ENCODE data around the gene JPT2. TPM values are rescaled to one million over a fixed set of nuclear protein-coding genes. Genes with fewer than 3 reads are reported as not detected.
"Not testable (repeated sequence)": the region's sequence is repeated elsewhere in the genome, so short reads cannot be mapped to it uniquely, and the experiment has no call there.

Gene JPT2
- total RNA-seq, 1 donor from 2014 or later = 22.4 TPM

DNA sequence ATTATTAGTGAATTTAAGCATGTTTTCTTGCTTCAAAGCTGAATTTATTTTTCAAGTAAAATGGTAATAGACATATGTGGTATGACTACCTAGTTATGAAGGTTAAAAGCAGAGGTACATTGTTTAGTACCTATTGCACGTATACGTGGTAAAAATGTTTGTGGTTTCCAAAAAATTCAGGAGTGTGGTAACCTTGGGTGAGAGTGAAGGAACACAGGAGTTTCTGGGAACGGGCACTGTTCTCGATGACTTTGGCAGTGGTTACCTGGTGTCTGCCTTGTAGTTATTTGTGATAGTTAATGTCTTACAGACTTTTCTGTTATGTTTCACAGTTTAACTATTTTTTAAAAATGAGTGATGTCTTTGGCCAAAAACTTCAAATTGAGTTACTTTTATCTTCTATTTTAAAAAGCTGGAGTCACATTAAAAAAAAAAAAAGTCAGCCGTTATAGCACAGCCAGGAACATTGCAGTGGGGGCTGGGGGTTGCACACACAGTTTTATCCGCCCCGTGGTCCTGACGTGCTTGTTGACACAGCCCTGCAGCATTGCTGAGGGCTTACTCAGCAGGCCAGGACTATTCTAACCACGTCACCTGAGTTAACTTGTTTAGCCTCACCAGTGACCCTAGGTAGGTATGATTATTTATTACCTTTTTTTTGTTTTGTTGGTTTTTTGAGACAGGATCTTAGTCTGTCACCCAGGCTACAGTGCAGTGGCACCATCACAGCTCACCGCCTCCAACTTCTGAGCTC, 10.9 kb downstream of the JPT2 start:
- no peaks in the 10 kb centered on the region for H3K9me3 ChIP-seq (ENCODE audit: control insufficient read depth in 3 of 3, low read length in 3 of 3)
- no peak overlapping the region for H3K9ac ChIP-seq (ENCODE audit: low read depth in 1 of 3, low read length in 3 of 3)
- H3K36me3 ChIP-seq (ENCODE audit: control insufficient read depth in 3 of 3, insufficient read depth in 3 of 3, low read length in 3 of 3) = peaks cover 20 to 45% (median 43%) of the 10 kb centered on the region in 3 donors
- H3K27me3 ChIP-seq (ENCODE audit: control insufficient read depth in 3 of 3, insufficient read depth in 3 of 3, low read length in 3 of 3) = no peaks in the 10 kb centered on the region
- no peak overlapping the region for H3K27ac ChIP-seq (ENCODE audit: low read depth, low read length)
- H3K4me3 ChIP-seq (ENCODE audit: low read length in 3 of 3) = no peak overlapping the region
- H3K4me1 ChIP-seq (ENCODE audit: control insufficient read depth in 3 of 3, insufficient read depth in 3 of 3, low read length in 3 of 3) = no peaks in the 10 kb centered on the region

DNA sequence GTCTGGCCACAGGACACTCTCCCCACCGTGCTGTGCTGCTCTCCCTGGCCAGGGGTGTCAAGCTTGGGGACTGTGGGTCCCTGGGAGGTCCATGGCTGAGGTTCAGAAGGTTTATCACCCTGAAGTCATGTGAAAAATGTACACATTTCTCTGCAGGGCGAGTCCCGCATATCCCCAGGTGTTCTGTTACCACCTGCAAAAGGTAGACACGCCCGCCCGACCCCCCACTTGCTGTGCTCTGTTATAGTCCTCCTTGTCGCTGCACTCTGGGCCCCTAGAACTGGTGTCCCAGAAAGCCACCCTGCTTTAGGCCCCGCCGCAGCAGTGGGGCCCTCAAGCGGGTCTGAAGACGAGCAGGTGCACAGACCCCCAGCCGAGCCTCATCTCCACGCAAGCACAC, 11.8 kb downstream of the JPT2 start:
- no peaks in the 10 kb centered on the region for H3K4me1 ChIP-seq (ENCODE audit: control insufficient read depth in 3 of 3, insufficient read depth in 3 of 3, low read length in 3 of 3)
- no peak overlapping the region for H3K27ac ChIP-seq (ENCODE audit: low read depth, low read length)
- peaks cover 20 to 45% (median 44%) of the 10 kb centered on the region in 3 donors for H3K36me3 ChIP-seq (ENCODE audit: control insufficient read depth in 3 of 3, insufficient read depth in 3 of 3, low read length in 3 of 3)
- no peak overlapping the region for H3K4me3 ChIP-seq (ENCODE audit: low read length in 3 of 3)
- no peaks in the 10 kb centered on the region for H3K27me3 ChIP-seq (ENCODE audit: control insufficient read depth in 3 of 3, insufficient read depth in 3 of 3, low read length in 3 of 3)
- H3K9me3 ChIP-seq (ENCODE audit: control insufficient read depth in 3 of 3, low read length in 3 of 3) = no peaks in the 10 kb centered on the region
- no peak overlapping the region for H3K9ac ChIP-seq (ENCODE audit: low read depth in 1 of 3, low read length in 3 of 3)

DNA sequence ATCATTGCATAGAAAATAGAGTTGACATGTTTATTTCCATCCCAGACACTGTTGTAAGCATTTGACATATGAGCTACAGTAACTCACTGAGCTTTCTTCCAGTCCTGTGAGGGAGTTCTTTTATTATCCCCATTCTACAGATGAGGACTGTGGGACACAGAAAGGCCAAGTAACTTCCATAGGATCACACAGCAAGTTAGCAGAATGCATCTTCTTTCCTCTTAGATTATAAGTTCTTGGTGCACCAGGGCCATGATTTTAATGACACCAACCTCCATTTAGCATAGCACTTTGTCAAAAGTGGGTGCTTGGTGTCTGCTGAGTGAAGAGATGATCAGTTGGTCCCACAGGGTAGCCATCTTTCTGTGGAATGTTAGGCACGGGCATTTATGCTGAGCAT, 12.7 kb downstream of the JPT2 start:
- no peaks in the 10 kb centered on the region for H3K4me1 ChIP-seq (ENCODE audit: control insufficient read depth in 3 of 3, insufficient read depth in 3 of 3, low read length in 3 of 3)
- H3K9ac ChIP-seq (ENCODE audit: low read depth in 1 of 3, low read length in 3 of 3) = no peak overlapping the region
- H3K4me3 ChIP-seq (ENCODE audit: low read length in 3 of 3) = no peak overlapping the region
- H3K9me3 ChIP-seq (ENCODE audit: control insufficient read depth in 3 of 3, low read length in 3 of 3) = no peaks in the 10 kb centered on the region
- H3K27ac ChIP-seq (ENCODE audit: low read depth, low read length) = no peak overlapping the region
- H3K27me3 ChIP-seq (ENCODE audit: control insufficient read depth in 3 of 3, insufficient read depth in 3 of 3, low read length in 3 of 3) = no peaks in the 10 kb centered on the region
- peaks cover 20 to 45% (median 43%) of the 10 kb centered on the region in 3 donors for H3K36me3 ChIP-seq (ENCODE audit: control insufficient read depth in 3 of 3, insufficient read depth in 3 of 3, low read length in 3 of 3)

DNA sequence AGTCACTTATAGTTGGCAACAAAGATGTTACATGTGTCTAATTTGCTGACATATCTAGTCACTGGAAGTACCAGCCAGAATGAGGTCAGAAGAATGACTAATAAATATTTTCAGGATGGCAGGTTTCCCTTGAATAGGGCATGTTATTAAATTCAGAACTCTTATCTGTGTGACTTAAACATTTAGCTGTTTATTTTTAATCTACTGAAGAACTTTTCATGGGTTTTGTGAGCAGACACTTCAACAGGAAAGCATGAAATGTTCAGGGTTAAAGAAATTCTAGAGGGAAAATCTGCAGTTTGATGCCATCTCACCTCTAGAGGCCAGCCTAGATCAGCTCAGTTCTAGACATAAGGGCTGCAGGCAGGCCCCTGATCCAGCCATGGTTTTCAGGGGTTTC, 13.2 kb downstream of the JPT2 start:
- Histone ChIP-seq H3K9me3 (ENCODE audit: control insufficient read depth in 3 of 3, low read length in 3 of 3) (no peaks in the 10 kb centered on the region), H3K27ac (ENCODE audit: low read depth, low read length) (no peak overlapping the region), H3K9ac (ENCODE audit: low read depth in 1 of 3, low read length in 3 of 3) (no peak overlapping the region), H3K36me3 (ENCODE audit: control insufficient read depth in 3 of 3, insufficient read depth in 3 of 3, low read length in 3 of 3) (peaks cover 20 to 45% (median 42%) of the 10 kb centered on the region in 3 donors), H3K4me3 (ENCODE audit: low read length in 3 of 3) (no peak overlapping the region), H3K27me3 (ENCODE audit: control insufficient read depth in 3 of 3, insufficient read depth in 3 of 3, low read length in 3 of 3) (no peaks in the 10 kb centered on the region), H3K4me1 (ENCODE audit: control insufficient read depth in 3 of 3, insufficient read depth in 3 of 3, low read length in 3 of 3) (no peaks in the 10 kb centered on the region)

DNA sequence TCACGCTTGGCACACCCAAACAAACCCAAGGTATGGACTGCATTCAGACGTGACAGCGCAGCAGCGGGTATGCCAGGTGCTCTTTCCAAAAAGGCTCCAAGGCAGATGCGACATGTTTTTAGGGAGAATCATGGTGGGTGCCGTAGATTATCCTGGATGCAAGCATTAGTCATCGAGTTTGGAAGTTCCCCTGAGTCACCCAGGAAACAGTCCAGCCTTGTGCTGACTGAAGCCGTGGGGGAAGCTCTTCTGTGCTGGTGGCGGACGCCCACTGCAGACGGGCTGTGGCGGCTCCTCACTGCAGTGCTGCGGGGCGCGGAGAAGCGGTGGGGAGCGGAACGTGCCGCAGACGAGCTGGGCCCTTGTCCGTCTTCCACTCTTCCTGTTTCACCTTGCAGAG, 13.9 kb downstream of the JPT2 start:
- Histone ChIP-seq H3K9ac (ENCODE audit: low read depth in 1 of 3, low read length in 3 of 3) (no peak overlapping the region), H3K9me3 (ENCODE audit: control insufficient read depth in 3 of 3, low read length in 3 of 3) (no peaks in the 10 kb centered on the region), H3K36me3 (ENCODE audit: control insufficient read depth in 3 of 3, insufficient read depth in 3 of 3, low read length in 3 of 3) (peaks cover 20 to 47% (median 43%) of the 10 kb centered on the region in 3 donors), H3K27ac (ENCODE audit: low read depth, low read length) (no peak overlapping the region), H3K4me1 (ENCODE audit: control insufficient read depth in 3 of 3, insufficient read depth in 3 of 3, low read length in 3 of 3) (no peaks in the 10 kb centered on the region), H3K27me3 (ENCODE audit: control insufficient read depth in 3 of 3, insufficient read depth in 3 of 3, low read length in 3 of 3) (no peaks in the 10 kb centered on the region), H3K4me3 (ENCODE audit: low read length in 3 of 3) (no peak overlapping the region)

DNA sequence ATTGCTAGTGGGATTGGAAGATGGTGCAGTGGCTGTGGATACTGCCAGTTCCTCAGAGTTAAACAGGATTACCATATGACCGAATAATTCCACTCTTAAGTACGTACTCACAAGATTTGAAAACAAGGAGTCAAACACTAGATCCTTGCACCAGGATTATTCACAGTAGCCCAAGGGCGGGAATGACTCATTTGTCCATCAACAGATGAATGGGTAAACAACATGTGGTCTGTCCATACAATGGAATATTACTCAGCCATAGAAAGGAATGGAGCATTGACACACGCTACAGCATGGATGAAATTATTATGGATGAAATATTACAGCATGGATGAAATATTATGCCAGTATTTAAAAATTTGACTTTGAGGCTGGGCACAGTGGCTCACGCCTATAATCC, 18.8 kb downstream of the JPT2 start:
- Histone ChIP-seq H3K27ac (ENCODE audit: low read depth, low read length) (no peak overlapping the region), H3K36me3 (ENCODE audit: control insufficient read depth in 3 of 3, insufficient read depth in 3 of 3, low read length in 3 of 3) (peaks cover 18 to 54% (median 45%) of the 10 kb centered on the region in 3 donors), H3K9me3 (ENCODE audit: control insufficient read depth in 3 of 3, low read length in 3 of 3) (no peaks in the 10 kb centered on the region)

DNA sequence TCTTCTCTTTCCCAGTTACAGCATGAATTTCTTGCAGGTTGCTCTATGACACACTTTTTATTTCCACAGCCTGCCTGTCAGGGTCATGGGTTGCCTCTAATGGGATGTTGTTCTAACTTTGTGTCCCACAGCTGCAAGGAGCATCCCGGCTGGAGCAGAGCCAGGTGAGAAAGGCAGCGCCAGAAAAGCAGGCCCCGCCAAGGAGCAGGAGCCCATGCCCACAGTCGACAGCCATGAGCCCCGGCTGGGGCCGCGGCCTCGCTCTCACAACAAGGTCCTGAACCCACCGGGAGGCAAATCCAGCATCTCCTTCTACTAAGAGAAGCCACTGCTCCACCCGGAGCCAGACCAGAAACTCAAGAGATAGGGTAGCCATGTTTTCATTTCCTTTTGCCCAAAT, 20.6 kb downstream of the JPT2 start:
- no peak overlapping the region for H3K9ac ChIP-seq (ENCODE audit: low read depth in 1 of 3, low read length in 3 of 3)
- H3K4me3 ChIP-seq (ENCODE audit: low read length in 3 of 3) = no peak overlapping the region
- no peaks in the 10 kb centered on the region for H3K4me1 ChIP-seq (ENCODE audit: control insufficient read depth in 3 of 3, insufficient read depth in 3 of 3, low read length in 3 of 3)
- H3K27me3 ChIP-seq (ENCODE audit: control insufficient read depth in 3 of 3, insufficient read depth in 3 of 3, low read length in 3 of 3) = no peaks in the 10 kb centered on the region
- H3K9me3 ChIP-seq (ENCODE audit: control insufficient read depth in 3 of 3, low read length in 3 of 3) = no peaks in the 10 kb centered on the region
- peaks cover 10 to 41% (median 37%) of the 10 kb centered on the region in 3 donors for H3K36me3 ChIP-seq (ENCODE audit: control insufficient read depth in 3 of 3, insufficient read depth in 3 of 3, low read length in 3 of 3)
- no peak overlapping the region for H3K27ac ChIP-seq (ENCODE audit: low read depth, low read length)

More for the DNA sequence above, 18.8 kb downstream of the JPT2 start:
- Histone ChIP-seq H3K27me3 (ENCODE audit: control insufficient read depth in 3 of 3, insufficient read depth in 3 of 3, low read length in 3 of 3) (no peaks in the 10 kb centered on the region), H3K4me1 (ENCODE audit: control insufficient read depth in 3 of 3, insufficient read depth in 3 of 3, low read length in 3 of 3) (no peaks in the 10 kb centered on the region), H3K9ac (ENCODE audit: low read depth in 1 of 3, low read length in 3 of 3) (no peak overlapping the region), H3K4me3 (ENCODE audit: low read length in 3 of 3) (no peak overlapping the region)

DNA sequence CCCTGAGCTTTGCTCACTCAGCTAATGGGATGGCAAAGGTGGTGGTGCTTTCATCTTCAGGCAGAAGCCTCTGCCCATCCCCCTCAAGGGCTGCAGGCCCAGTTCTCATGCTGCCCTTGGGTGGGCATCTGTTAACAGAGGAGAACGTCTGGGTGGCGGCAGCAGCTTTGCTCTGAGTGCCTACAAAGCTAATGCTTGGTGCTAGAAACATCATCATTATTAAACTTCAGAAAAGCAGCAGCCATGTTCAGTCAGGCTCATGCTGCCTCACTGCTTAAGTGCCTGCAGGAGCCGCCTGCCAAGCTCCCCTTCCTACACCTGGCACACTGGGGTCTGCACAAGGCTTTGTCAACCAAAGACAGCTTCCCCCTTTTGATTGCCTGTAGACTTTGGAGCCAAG, 22.2 kb downstream of the JPT2 start:
- Histone ChIP-seq H3K27me3 (ENCODE audit: control insufficient read depth in 3 of 3, insufficient read depth in 3 of 3, low read length in 3 of 3) (no peaks in the 10 kb centered on the region), H3K9ac (ENCODE audit: low read depth in 1 of 3, low read length in 3 of 3) (no peak overlapping the region), H3K4me1 (ENCODE audit: control insufficient read depth in 3 of 3, insufficient read depth in 3 of 3, low read length in 3 of 3) (peaks cover 0 to 4% (median 2%) of the 10 kb centered on the region in 3 donors), H3K36me3 (ENCODE audit: control insufficient read depth in 3 of 3, insufficient read depth in 3 of 3, low read length in 3 of 3) (peaks cover 10 to 37% (median 36%) of the 10 kb centered on the region in 3 donors), H3K4me3 (ENCODE audit: low read length in 3 of 3) (no peak overlapping the region), H3K9me3 (ENCODE audit: control insufficient read depth in 3 of 3, low read length in 3 of 3) (no peaks in the 10 kb centered on the region), H3K27ac (ENCODE audit: low read depth, low read length) (no peak overlapping the region)

DNA sequence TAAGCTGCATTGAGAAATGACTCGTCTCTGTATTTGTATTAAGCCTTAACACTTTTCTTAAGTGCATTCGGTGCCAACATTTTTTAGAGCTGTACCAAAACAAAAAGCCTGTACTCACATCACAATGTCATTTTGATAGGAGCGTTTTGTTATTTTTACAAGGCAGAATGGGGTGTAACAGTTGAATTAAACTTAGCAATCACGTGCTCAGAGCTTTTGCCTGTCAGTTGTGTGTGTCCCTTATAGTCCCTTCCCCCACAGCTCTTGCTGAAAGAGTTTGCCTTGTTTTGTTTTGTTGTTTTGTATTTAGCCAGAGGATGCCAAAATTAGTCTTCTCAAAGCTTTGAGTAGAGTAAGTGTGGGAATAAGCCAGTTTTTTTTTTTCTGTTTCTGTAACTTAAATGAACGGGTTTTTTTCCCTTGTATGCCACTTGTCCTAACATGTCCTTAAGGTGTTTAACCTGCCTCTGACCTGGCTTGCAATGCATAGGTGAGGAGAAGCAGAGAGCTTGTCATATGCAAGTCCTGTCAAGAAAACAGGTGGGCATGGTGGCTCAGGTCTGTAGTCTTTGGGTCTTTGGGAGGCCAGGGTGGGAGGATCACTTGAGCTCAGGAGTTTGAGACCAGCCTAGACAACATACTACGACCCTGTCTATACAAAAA, 23.3 kb downstream of the JPT2 start:
- no peak overlapping the region for H3K4me3 ChIP-seq (ENCODE audit: low read length in 3 of 3)
- H3K27me3 ChIP-seq (ENCODE audit: control insufficient read depth in 3 of 3, insufficient read depth in 3 of 3, low read length in 3 of 3) = no peaks in the 10 kb centered on the region
- H3K9me3 ChIP-seq (ENCODE audit: control insufficient read depth in 3 of 3, low read length in 3 of 3) = no peaks in the 10 kb centered on the region
- peaks cover 0 to 7% (median 2%) of the 10 kb centered on the region in 3 donors for H3K4me1 ChIP-seq (ENCODE audit: control insufficient read depth in 3 of 3, insufficient read depth in 3 of 3, low read length in 3 of 3)
- H3K36me3 ChIP-seq (ENCODE audit: control insufficient read depth in 3 of 3, insufficient read depth in 3 of 3, low read length in 3 of 3) = peaks cover 12 to 37% (median 36%) of the 10 kb centered on the region in 3 donors
- no peak overlapping the region for H3K9ac ChIP-seq (ENCODE audit: low read depth in 1 of 3, low read length in 3 of 3)
- H3K27ac ChIP-seq (ENCODE audit: low read depth, low read length) = no peak overlapping the region

DNA sequence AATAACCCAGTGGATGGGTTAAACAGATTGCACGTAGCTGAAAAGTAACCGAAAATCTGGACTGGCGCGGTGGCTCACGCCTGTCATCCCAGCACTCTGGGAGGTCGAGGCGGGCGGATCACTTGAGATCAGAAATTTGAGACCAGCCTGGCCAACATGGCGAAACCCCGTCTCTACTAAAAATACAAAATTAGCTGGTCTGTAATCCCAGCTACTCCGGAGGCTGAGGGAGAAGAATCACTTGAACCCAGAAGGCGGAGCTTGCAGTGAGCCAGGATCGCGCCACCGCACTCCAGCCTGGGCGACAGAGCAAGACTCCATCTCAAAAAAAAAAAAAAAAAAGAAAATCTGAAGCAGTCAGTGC, 27.2 kb downstream of the JPT2 start:
- H3K27me3 ChIP-seq (ENCODE audit: control insufficient read depth in 3 of 3, insufficient read depth in 3 of 3, low read length in 3 of 3); H3K9me3 ChIP-seq (ENCODE audit: control insufficient read depth in 3 of 3, low read length in 3 of 3): not testable (repeated sequence)
- peak overlapping the region; percentile 81 to 96 (median 95) for H3K9ac ChIP-seq (ENCODE audit: low read depth in 1 of 3, low read length in 3 of 3)
- H3K4me1 ChIP-seq (ENCODE audit: control insufficient read depth in 3 of 3, insufficient read depth in 3 of 3, low read length in 3 of 3) = peaks cover 26 to 37% (median 26%) of the 10 kb centered on the region in 3 donors
- peak overlapping the region; percentile 93 to 99 (median 95) for H3K4me3 ChIP-seq (ENCODE audit: low read length in 3 of 3)
- H3K27ac ChIP-seq (ENCODE audit: low read depth, low read length) = peak overlapping the region; percentile 78
- peaks cover 6 to 16% (median 15%) of the 10 kb centered on the region in 3 donors for H3K36me3 ChIP-seq (ENCODE audit: control insufficient read depth in 3 of 3, insufficient read depth in 3 of 3, low read length in 3 of 3)

Measured in skeletal muscle tissue (tissue), 4 donors.